ENCODE data around the gene TMEM270. TPM values are rescaled to one million over a fixed set of nuclear protein-coding genes. Genes with fewer than 3 reads are reported as not detected.

Gene TMEM270
- polyA plus RNA-seq, 1 donor from 2014 or later, result not detected

DNA sequence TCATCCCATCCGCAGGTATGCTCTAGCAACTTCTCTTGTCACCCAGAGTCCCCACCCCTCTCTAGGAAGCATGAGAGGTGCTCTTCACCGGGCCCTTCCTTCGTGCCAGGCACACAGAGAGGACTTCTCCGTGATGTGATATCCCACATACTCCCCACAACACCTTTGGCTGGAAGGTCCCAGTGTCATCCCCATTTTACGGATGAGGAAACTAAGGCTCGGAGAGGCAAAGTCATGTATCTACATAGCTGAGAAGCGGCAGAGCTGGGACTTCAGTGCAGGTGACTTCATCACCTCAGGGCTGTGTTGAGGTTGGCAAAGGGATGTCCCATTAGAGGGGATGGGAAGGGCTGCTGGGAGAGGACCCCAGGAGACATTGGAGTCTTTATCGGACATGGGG lies 15.4 kb downstream of the TMEM270 start:
- H3K27ac ChIP-seq (ENCODE audit: low read length), result no peak overlapping the region
- H3K4me2 ChIP-seq (ENCODE audit: low read length), result no peak overlapping the region
- H3K27me3 ChIP-seq (ENCODE audit: insufficient read depth, low read depth, low read length), result no peaks in the 10 kb centered on the region
- no peaks in the 10 kb centered on the region for H3K9me2 ChIP-seq (ENCODE audit: insufficient read depth, low read length)
- H3K9me3 ChIP-seq (ENCODE audit: low read length), result no peaks in the 10 kb centered on the region
- H4K20me1 ChIP-seq (ENCODE audit: insufficient read depth), result no peaks in the 10 kb centered on the region
- H3K9ac ChIP-seq (ENCODE audit: low read length), result no peak overlapping the region
- TF ChIP-seq EP300 (conservative IDR thresholded peaks at IDR 0.05; ENCODE audit: poor library complexity, severe bottlenecking) (no peak), POLR2AphosphoS5 (IDR thresholded peaks at IDR 0.05) (no peak), RAD21 (conservative IDR thresholded peaks at IDR 0.05) (no peak), TAF1 (IDR thresholded peaks at IDR 0.05; ENCODE audit: low read depth) (no peak), EZH2 (IDR thresholded peaks at IDR 0.05; ENCODE audit: borderline replicate concordance, insufficient read depth, low read length, poor library complexity, severe bottlenecking) (no peak), MXI1 (conservative IDR thresholded peaks at IDR 0.05; ENCODE audit: poor library complexity, severe bottlenecking) (no peak)
- TF ChIP-seq, protein P1, sequence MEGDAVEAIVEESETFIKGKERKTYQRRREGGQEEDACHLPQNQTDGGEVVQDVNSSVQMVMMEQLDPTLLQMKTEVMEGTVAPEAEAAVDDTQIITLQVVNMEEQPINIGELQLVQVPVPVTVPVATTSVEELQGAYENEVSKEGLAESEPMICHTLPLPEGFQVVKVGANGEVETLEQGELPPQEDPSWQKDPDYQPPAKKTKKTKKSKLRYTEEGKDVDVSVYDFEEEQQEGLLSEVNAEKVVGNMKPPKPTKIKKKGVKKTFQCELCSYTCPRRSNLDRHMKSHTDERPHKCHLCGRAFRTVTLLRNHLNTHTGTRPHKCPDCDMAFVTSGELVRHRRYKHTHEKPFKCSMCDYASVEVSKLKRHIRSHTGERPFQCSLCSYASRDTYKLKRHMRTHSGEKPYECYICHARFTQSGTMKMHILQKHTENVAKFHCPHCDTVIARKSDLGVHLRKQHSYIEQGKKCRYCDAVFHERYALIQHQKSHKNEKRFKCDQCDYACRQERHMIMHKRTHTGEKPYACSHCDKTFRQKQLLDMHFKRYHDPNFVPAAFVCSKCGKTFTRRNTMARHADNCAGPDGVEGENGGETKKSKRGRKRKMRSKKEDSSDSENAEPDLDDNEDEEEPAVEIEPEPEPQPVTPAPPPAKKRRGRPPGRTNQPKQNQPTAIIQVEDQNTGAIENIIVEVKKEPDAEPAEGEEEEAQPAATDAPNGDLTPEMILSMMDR (IDR thresholded peaks at IDR 0.05; ENCODE audit: poor library complexity, severe bottlenecking), result no peak
- TF ChIP-seq, protein P2, sequence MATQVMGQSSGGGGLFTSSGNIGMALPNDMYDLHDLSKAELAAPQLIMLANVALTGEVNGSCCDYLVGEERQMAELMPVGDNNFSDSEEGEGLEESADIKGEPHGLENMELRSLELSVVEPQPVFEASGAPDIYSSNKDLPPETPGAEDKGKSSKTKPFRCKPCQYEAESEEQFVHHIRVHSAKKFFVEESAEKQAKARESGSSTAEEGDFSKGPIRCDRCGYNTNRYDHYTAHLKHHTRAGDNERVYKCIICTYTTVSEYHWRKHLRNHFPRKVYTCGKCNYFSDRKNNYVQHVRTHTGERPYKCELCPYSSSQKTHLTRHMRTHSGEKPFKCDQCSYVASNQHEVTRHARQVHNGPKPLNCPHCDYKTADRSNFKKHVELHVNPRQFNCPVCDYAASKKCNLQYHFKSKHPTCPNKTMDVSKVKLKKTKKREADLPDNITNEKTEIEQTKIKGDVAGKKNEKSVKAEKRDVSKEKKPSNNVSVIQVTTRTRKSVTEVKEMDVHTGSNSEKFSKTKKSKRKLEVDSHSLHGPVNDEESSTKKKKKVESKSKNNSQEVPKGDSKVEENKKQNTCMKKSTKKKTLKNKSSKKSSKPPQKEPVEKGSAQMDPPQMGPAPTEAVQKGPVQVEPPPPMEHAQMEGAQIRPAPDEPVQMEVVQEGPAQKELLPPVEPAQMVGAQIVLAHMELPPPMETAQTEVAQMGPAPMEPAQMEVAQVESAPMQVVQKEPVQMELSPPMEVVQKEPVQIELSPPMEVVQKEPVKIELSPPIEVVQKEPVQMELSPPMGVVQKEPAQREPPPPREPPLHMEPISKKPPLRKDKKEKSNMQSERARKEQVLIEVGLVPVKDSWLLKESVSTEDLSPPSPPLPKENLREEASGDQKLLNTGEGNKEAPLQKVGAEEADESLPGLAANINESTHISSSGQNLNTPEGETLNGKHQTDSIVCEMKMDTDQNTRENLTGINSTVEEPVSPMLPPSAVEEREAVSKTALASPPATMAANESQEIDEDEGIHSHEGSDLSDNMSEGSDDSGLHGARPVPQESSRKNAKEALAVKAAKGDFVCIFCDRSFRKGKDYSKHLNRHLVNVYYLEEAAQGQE (IDR thresholded peaks at IDR 0.05; ENCODE audit: borderline replicate concordance), result no peak
- no peak overlapping the region for H3K4me3 ChIP-seq (ENCODE audit: low read length)
- H2AFZ ChIP-seq (ENCODE audit: low read depth, low read length), result no peak overlapping the region
- no peaks in the 10 kb centered on the region for H3F3A ChIP-seq (ENCODE audit: insufficient read depth, low read length, poor library complexity, severe bottlenecking)
- no peaks in the 10 kb centered on the region for H3K79me2 ChIP-seq (replicated peaks; ENCODE audit: insufficient read depth, low read length)
- no peaks in the 10 kb centered on the region for H3K36me3 ChIP-seq (ENCODE audit: insufficient read depth, low read length)

DNA sequence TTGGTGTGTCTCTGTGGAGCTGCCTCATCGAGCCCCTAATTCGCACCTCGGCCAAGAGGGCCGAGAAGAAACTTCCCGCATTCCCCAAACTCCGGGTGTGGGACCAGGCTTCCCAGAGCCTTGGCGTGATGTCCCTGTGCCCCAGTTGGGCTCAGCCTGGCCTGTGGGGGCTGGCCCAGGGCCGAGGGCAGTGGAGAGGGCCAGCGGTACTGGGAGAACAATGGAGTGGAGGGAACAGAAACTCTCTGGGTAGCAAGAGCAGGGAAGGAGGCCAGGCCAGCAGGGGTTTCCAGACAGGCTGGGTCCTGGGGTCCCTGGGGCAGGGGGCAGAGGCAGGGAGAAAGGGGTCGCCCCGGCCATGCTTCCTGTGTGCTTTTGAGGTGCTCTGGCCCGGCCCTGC lies 16.0 kb downstream of the TMEM270 start:
- no peaks in the 10 kb centered on the region for H3F3A ChIP-seq (ENCODE audit: insufficient read depth, low read length, poor library complexity, severe bottlenecking)
- TF ChIP-seq TAF1 (IDR thresholded peaks at IDR 0.05; ENCODE audit: low read depth), result no peak
- TF ChIP-seq, protein P1 (IDR thresholded peaks at IDR 0.05; ENCODE audit: poor library complexity, severe bottlenecking), result no peak
- no peak for TF ChIP-seq SMC3 (conservative IDR thresholded peaks at IDR 0.05; ENCODE audit: poor library complexity)
- no peak for TF ChIP-seq RAD21 (conservative IDR thresholded peaks at IDR 0.05)
- TF ChIP-seq, protein P2 (IDR thresholded peaks at IDR 0.05; ENCODE audit: borderline replicate concordance), result no peak
- no peak for TF ChIP-seq EZH2 (IDR thresholded peaks at IDR 0.05; ENCODE audit: borderline replicate concordance, insufficient read depth, low read length, poor library complexity, severe bottlenecking)
- no peak for TF ChIP-seq MXI1 (conservative IDR thresholded peaks at IDR 0.05; ENCODE audit: poor library complexity, severe bottlenecking)
- TF ChIP-seq EP300 (conservative IDR thresholded peaks at IDR 0.05; ENCODE audit: poor library complexity, severe bottlenecking), result no peak
- TF ChIP-seq POLR2AphosphoS5 (IDR thresholded peaks at IDR 0.05), result no peak
- H3K36me3 ChIP-seq (ENCODE audit: insufficient read depth, low read length), result no peaks in the 10 kb centered on the region
- no peaks in the 10 kb centered on the region for H3K9me2 ChIP-seq (ENCODE audit: insufficient read depth, low read length)
- no peaks in the 10 kb centered on the region for H3K9me3 ChIP-seq (ENCODE audit: low read length)
- no peaks in the 10 kb centered on the region for H3K27me3 ChIP-seq (ENCODE audit: insufficient read depth, low read depth, low read length)
- H2AFZ ChIP-seq (ENCODE audit: low read depth, low read length), result no peak overlapping the region
- no peak overlapping the region for H3K4me2 ChIP-seq (ENCODE audit: low read length)
- H3K4me3 ChIP-seq (ENCODE audit: low read length), result no peak overlapping the region
- H3K79me2 ChIP-seq (replicated peaks; ENCODE audit: insufficient read depth, low read length), result no peaks in the 10 kb centered on the region
- no peaks in the 10 kb centered on the region for H4K20me1 ChIP-seq (ENCODE audit: insufficient read depth)
- no peak overlapping the region for H3K27ac ChIP-seq (ENCODE audit: low read length)
- no peak overlapping the region for H3K9ac ChIP-seq (ENCODE audit: low read length)

Data from neural cell (in vitro differentiated cells).